Measurements from ENCODE around the gene CASP6.

Gene CASP6

GRCh38 chr4:109723110-109723509 lies 19.9 kb upstream of the CASP6 start:
- H2AFZ ChIP-seq (ENCODE audit: low read depth, low read length, severe bottlenecking): no peak overlapping the region
- no peaks in the 10 kb centered on the region for H4K20me1 ChIP-seq (ENCODE audit: low read depth, low read length)
- no peaks in the 10 kb centered on the region for H3K9me3 ChIP-seq (ENCODE audit: insufficient read depth, low read length)
- no peak overlapping the region for H3K9ac ChIP-seq (ENCODE audit: low read length)
- H3F3A ChIP-seq (ENCODE audit: insufficient read depth): no peaks in the 10 kb centered on the region; the same call in 1 of the 2 replicates
- H3K4me3 ChIP-seq (ENCODE audit: insufficient read depth, low read length, poor library complexity, severe bottlenecking): no peak overlapping the region
- H3K79me2 ChIP-seq (ENCODE audit: insufficient read depth, low read length): peaks cover 29% of the 10 kb centered on the region
- peak overlapping the region; percentile 34 for H3K4me2 ChIP-seq (ENCODE audit: low read depth, low read length, poor library complexity, severe bottlenecking)
- H3K27ac ChIP-seq (ENCODE audit: low read depth, low read length): peak overlapping the region; percentile 44; the same call in 1 of the 2 replicates
- H3K36me3 ChIP-seq (ENCODE audit: low read length): no peaks in the 10 kb centered on the region
- H3K9me2 ChIP-seq (replicated peaks; ENCODE audit: insufficient read depth, low read length): no peaks in the 10 kb centered on the region
- H3K27me3 ChIP-seq (ENCODE audit: low read length): no peaks in the 10 kb centered on the region
- no peak for TF ChIP-seq EZH2phosphoT487 (conservative IDR thresholded peaks at IDR 0.05; ENCODE audit: low read length)
- TF ChIP-seq CTCF (IDR thresholded peaks at IDR 0.05; ENCODE audit: insufficient read depth, low read length, poor library complexity, severe bottlenecking): no peak

- Histone ChIP-seq H3K4me2 (ENCODE audit: low read depth, low read length, poor library complexity, severe bottlenecking) (no peak overlapping the region), H4K20me1 (ENCODE audit: low read depth, low read length) (no peaks in the 10 kb centered on the region), H3F3A (ENCODE audit: insufficient read depth) (no peaks in the 10 kb centered on the region; the same call in 1 of the 2 replicates), H3K9me3 (ENCODE audit: insufficient read depth, low read length) (no peaks in the 10 kb centered on the region), H3K27ac (ENCODE audit: low read depth, low read length) (no peak overlapping the region), H3K27me3 (ENCODE audit: low read length) (no peaks in the 10 kb centered on the region), H3K9me2 (replicated peaks; ENCODE audit: insufficient read depth, low read length) (no peaks in the 10 kb centered on the region), H3K9ac (ENCODE audit: low read length) (no peak overlapping the region), H3K36me3 (ENCODE audit: low read length) (no peaks in the 10 kb centered on the region), H3K79me2 (ENCODE audit: insufficient read depth, low read length) (peaks cover 26% of the 10 kb centered on the region; the same call in 1 of the 2 replicates), H3K4me3 (ENCODE audit: insufficient read depth, low read length, poor library complexity, severe bottlenecking) (no peak overlapping the region), H2AFZ (ENCODE audit: low read depth, low read length, severe bottlenecking) (no peak overlapping the region)
- no peak for TF ChIP-seq EZH2phosphoT487 (conservative IDR thresholded peaks at IDR 0.05; ENCODE audit: low read length)
- no peak for TF ChIP-seq CTCF (IDR thresholded peaks at IDR 0.05; ENCODE audit: insufficient read depth, low read length, poor library complexity, severe bottlenecking)
These were observed 19.1 kb upstream of the CASP6 start for GRCh38 chr4:109722357-109722756.

- Histone ChIP-seq H3K9me3 (ENCODE audit: insufficient read depth, low read length) (no peaks in the 10 kb centered on the region), H3K36me3 (ENCODE audit: low read length) (no peaks in the 10 kb centered on the region), H3K9ac (ENCODE audit: low read length) (no peak overlapping the region), H3K4me3 (ENCODE audit: insufficient read depth, low read length, poor library complexity, severe bottlenecking) (no peak overlapping the region), H2AFZ (ENCODE audit: low read depth, low read length, severe bottlenecking) (no peak overlapping the region), H3K9me2 (replicated peaks; ENCODE audit: insufficient read depth, low read length) (no peaks in the 10 kb centered on the region), H3K4me2 (ENCODE audit: low read depth, low read length, poor library complexity, severe bottlenecking) (no peak overlapping the region), H4K20me1 (ENCODE audit: low read depth, low read length) (no peaks in the 10 kb centered on the region), H3K79me2 (ENCODE audit: insufficient read depth, low read length) (peaks cover 26% of the 10 kb centered on the region; the same call in 1 of the 2 replicates), H3K27me3 (ENCODE audit: low read length) (no peaks in the 10 kb centered on the region), H3K27ac (ENCODE audit: low read depth, low read length) (no peak overlapping the region), H3F3A (ENCODE audit: insufficient read depth) (no peaks in the 10 kb centered on the region; the same call in 1 of the 2 replicates)
- TF ChIP-seq CTCF (IDR thresholded peaks at IDR 0.05; ENCODE audit: insufficient read depth, low read length, poor library complexity, severe bottlenecking): no peak
- no peak for TF ChIP-seq EZH2phosphoT487 (conservative IDR thresholded peaks at IDR 0.05; ENCODE audit: low read length)
These were observed 17.8 kb upstream of the CASP6 start for GRCh38 chr4:109721033-109721432.
